ENCODE results near the gene TCF12.

Gene TCF12

DNA sequence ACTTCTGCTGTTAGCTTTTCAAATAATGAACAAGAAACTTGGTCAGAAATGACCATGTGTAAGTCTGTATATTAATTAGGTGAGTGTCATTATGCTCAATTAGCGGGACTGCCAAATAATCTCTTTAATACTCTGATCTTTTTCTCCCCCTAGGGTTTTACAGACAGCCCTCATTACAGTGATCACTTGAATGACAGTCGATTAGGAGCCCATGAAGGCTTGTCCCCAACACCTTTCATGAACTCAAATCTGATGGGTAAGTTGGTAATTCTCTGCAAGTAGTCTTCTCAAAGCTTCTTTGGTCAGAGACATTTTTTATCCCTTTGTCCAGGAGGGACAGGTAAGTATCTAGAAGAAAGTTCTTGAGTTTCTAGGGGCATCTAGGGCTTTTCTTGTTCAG is 173.2 kb downstream of the TCF12 start:
- TF ChIP-seq EZH2 (IDR thresholded peaks at IDR 0.05; ENCODE audit: borderline replicate concordance, low read length) = no peak
- TF ChIP-seq, protein P1, sequence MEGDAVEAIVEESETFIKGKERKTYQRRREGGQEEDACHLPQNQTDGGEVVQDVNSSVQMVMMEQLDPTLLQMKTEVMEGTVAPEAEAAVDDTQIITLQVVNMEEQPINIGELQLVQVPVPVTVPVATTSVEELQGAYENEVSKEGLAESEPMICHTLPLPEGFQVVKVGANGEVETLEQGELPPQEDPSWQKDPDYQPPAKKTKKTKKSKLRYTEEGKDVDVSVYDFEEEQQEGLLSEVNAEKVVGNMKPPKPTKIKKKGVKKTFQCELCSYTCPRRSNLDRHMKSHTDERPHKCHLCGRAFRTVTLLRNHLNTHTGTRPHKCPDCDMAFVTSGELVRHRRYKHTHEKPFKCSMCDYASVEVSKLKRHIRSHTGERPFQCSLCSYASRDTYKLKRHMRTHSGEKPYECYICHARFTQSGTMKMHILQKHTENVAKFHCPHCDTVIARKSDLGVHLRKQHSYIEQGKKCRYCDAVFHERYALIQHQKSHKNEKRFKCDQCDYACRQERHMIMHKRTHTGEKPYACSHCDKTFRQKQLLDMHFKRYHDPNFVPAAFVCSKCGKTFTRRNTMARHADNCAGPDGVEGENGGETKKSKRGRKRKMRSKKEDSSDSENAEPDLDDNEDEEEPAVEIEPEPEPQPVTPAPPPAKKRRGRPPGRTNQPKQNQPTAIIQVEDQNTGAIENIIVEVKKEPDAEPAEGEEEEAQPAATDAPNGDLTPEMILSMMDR (IDR thresholded peaks at IDR 0.05; ENCODE audit: low read length) = no peak
- H3K9me3 ChIP-seq (ENCODE audit: low read length) = no peaks in the 10 kb centered on the region
- H3K27ac ChIP-seq (ENCODE audit: low read depth, low read length, poor library complexity, severe bottlenecking) = no peak overlapping the region
- peaks cover 3% of the 10 kb centered on the region for H3K4me1 ChIP-seq (ENCODE audit: insufficient read depth, low read length, severe bottlenecking)
- H3K9me2 ChIP-seq (ENCODE audit: low read depth, low read length) = no peaks in the 10 kb centered on the region
- no peak overlapping the region for H3K4me3 ChIP-seq (ENCODE audit: low read depth, low read length, poor library complexity, severe bottlenecking)
- no peak overlapping the region for H3K4me2 ChIP-seq (ENCODE audit: low read length)
- H3K36me3 ChIP-seq (ENCODE audit: insufficient read depth, low read length) = peaks cover 37% of the 10 kb centered on the region
- no peak overlapping the region for H3K9ac ChIP-seq (ENCODE audit: low read length)
- no peak overlapping the region for H2AFZ ChIP-seq (ENCODE audit: low read length)
- H3K27me3 ChIP-seq (ENCODE audit: insufficient read depth, low read length) = no peaks in the 10 kb centered on the region
- peaks cover 7% of the 10 kb centered on the region; the same call in 1 of the 2 replicates for H3K79me2 ChIP-seq (ENCODE audit: insufficient read depth, low read length)
- no peaks in the 10 kb centered on the region for H3F3A ChIP-seq (ENCODE audit: insufficient read depth, low read length)
- H4K20me1 ChIP-seq (ENCODE audit: insufficient read depth, low read length) = no peaks in the 10 kb centered on the region

DNA sequence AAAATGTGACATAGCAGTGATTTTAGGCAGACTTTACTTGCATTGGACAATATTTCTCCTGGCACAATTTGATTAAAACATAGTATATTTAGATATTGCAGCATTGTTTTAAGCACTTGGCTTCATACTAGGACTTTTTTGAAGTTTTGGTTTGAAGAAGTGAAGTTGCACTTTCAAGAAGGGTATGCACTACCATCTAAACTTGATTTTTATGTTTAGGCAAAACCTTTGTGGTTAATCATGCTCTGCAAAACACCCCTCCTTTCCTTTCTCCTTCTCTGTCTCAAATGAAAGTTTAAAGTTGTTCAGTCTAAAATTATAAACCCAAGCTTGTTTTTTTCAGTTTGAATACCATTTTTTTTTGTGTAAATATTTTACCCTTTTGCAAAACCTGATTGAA is 173.8 kb downstream of the TCF12 start:
- Histone ChIP-seq H3F3A (ENCODE audit: insufficient read depth, low read length) (no peaks in the 10 kb centered on the region), H3K4me2 (ENCODE audit: low read length) (no peak overlapping the region), H3K36me3 (ENCODE audit: insufficient read depth, low read length) (peaks cover 37% of the 10 kb centered on the region), H2AFZ (ENCODE audit: low read length) (no peak overlapping the region), H3K9me2 (ENCODE audit: low read depth, low read length) (no peaks in the 10 kb centered on the region), H3K4me3 (ENCODE audit: low read depth, low read length, poor library complexity, severe bottlenecking) (no peak overlapping the region), H3K9ac (ENCODE audit: low read length) (no peak overlapping the region), H3K27ac (ENCODE audit: low read depth, low read length, poor library complexity, severe bottlenecking) (no peak overlapping the region), H3K27me3 (ENCODE audit: insufficient read depth, low read length) (no peaks in the 10 kb centered on the region), H3K9me3 (ENCODE audit: low read length) (no peaks in the 10 kb centered on the region), H4K20me1 (ENCODE audit: insufficient read depth, low read length) (no peaks in the 10 kb centered on the region), H3K79me2 (ENCODE audit: insufficient read depth, low read length) (peaks cover 7% of the 10 kb centered on the region; the same call in 1 of the 2 replicates), H3K4me1 (ENCODE audit: insufficient read depth, low read length, severe bottlenecking) (peaks cover 6% of the 10 kb centered on the region)
- TF ChIP-seq, protein P1 (IDR thresholded peaks at IDR 0.05; ENCODE audit: low read length) = no peak
- no peak for TF ChIP-seq EZH2 (IDR thresholded peaks at IDR 0.05; ENCODE audit: borderline replicate concordance, low read length)

DNA sequence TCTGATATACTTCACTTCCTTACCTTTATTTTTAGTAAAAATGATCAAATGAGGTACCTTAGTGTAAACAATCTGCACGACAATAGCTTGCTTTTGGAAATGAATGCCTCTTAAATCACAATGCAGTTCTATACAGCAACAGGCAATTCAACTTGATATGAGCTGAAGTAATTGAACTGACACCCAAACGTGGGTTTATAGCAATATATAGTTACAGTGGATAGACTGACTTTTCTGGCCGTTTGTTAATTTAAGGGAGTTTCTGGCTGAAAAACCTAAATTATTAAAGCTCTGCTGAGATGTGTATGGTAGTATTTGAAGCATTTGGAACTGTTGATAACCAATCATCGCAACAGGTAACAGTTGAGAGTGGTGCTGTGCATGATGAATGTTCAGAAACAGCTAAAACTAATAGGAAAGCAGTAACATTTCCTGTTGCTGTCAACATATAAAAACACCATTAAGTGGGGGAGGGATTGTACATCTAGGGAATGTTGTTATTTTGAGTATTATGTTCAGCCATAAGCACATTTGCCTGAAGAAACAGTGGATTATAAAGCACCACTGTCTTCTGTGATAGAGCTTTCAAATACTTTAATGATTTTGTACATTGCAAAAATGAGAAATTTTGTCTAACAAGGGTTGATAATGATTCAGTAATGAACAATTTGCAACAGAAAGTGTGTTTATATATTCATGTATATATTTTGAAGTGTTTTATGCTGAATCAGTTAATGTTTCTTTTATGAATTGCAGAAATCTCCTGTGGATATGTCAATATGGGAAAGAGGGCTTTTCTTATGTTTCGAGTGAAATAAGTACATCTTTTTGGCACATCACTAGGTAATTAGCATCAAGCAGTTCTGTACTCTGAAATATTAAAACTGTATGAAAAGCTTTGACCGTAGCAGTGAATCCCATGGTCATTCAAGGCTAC is 176.1 kb downstream of the TCF12 start:
- no peaks in the 10 kb centered on the region for H3F3A ChIP-seq (ENCODE audit: insufficient read depth, low read length)
- no peaks in the 10 kb centered on the region for H3K9me2 ChIP-seq (ENCODE audit: low read depth, low read length)
- TF ChIP-seq EZH2 (IDR thresholded peaks at IDR 0.05; ENCODE audit: borderline replicate concordance, low read length) = no peak
- TF ChIP-seq, protein P1 (IDR thresholded peaks at IDR 0.05; ENCODE audit: low read length) = no peak
- no peaks in the 10 kb centered on the region for H3K27me3 ChIP-seq (ENCODE audit: insufficient read depth, low read length)
- H3K79me2 ChIP-seq (ENCODE audit: insufficient read depth, low read length) = no peaks in the 10 kb centered on the region
- H3K9ac ChIP-seq (ENCODE audit: low read length) = no peak overlapping the region
- no peaks in the 10 kb centered on the region for H4K20me1 ChIP-seq (ENCODE audit: insufficient read depth, low read length)
- no peaks in the 10 kb centered on the region for H3K9me3 ChIP-seq (ENCODE audit: low read length)
- no peak overlapping the region for H3K4me3 ChIP-seq (ENCODE audit: low read depth, low read length, poor library complexity, severe bottlenecking)
- H3K4me1 ChIP-seq (ENCODE audit: insufficient read depth, low read length, severe bottlenecking) = peaks cover 26% of the 10 kb centered on the region
- no peak overlapping the region for H3K4me2 ChIP-seq (ENCODE audit: low read length)
- H2AFZ ChIP-seq (ENCODE audit: low read length) = no peak overlapping the region
- H3K27ac ChIP-seq (ENCODE audit: low read depth, low read length, poor library complexity, severe bottlenecking) = no peak overlapping the region
- peaks cover 37% of the 10 kb centered on the region for H3K36me3 ChIP-seq (ENCODE audit: insufficient read depth, low read length)
